NCI-H510A treated with DMSO at 0.1 percent for 48 hours (cell line): Measurements from ENCODE around the gene RASA2.
"Not testable (repeated sequence)": the region's sequence is repeated elsewhere in the genome, so short reads cannot be mapped to it uniquely, and the experiment has no call there.

Source experiments
- DNase-seq: peaks from one replicate; lab custom pipeline; 2025; lab: John Stamatoyannopoulos, UW

RASA2 gene

DNA sequence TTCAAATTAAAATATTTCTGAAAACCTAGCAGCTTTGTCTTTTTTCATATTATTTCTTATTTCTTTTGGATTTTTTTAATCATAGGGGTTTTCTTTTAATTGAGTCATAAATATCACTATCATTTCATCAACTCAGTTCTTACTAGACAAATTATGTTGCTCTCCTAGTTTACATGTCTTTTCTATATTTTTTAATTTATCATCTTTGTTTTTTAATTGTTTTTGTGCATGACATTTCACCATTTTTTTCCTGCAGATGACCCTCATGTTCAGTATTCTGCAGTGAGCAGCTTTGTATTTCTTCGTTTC lies 89.9 kb downstream of the RASA2 start:
- DNase-seq: no peak

DNA sequence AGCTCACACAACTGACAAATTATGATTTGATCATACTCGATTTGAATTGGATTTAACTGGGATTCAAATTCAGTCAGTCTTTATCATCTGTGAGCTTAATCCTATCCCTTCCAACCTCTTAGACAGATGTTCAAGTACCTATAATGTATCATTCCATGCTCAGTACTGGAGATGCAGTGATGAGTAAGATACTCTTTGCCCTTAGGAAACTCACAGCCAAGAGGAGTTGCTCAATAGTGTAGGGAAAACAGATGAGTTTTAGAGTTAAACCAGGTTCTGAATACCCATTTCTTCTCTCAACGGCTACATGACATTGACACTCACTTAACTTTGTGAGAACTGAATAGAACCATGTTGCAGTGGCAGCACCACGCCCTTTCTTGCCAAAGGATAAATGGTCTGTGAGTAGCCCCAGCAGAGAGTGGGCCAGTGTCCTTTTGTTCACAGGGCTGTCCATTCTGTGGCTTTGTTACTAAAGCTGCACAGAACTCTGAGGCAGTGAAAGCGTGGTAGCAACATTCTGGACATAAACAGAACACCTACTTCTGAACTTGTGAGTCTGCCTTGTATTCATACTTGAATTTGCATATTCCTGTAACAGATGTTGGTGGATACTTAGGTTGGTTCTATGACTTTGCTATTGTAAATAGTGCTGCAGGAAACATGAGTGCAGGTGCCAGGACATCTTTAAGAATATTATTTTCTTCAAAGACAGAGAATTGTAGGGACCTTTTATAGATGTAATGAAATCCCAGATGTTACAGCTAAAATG lies 91.6 kb downstream of the RASA2 start:
- no peak for DNase-seq

DNA sequence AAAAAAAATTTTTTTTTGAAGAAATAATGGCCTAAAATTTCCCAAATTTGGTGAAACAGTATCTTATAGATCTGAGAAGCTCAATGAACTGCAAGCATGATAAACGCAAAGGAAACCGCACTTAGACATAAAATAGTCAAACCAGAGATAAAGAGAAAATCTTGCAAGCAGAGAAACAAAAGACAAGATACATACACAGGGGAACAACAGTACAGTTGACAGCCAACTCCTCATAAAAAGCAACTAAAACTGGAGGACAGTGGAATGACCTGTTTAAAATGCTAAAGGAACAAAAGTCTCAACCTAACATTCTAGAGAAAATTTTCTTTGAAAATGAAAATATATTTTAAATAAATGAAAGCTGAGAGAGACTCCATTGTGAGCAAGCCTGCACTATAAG lies 107.5 kb downstream of the RASA2 start:
- no peak for DNase-seq

DNA sequence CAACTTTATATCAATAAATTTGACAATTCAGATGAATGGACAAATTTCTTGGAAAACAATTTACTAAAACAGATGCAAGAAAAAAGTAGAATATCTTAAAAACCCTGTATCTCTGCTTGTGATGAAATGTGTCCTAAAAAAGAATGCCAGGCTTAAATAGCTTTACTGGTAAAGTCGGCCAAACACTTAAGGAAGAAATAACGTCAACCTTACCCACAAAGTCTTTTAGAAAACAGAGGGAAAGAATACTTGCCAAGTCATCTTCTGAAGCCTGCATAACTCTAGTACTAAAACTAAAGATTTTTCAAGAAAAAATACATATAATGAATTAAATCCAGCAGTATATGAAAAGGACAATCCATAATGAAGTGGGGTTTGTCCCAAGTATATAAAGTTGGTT lies 111.1 kb downstream of the RASA2 start:
- no peak for DNase-seq

DNA sequence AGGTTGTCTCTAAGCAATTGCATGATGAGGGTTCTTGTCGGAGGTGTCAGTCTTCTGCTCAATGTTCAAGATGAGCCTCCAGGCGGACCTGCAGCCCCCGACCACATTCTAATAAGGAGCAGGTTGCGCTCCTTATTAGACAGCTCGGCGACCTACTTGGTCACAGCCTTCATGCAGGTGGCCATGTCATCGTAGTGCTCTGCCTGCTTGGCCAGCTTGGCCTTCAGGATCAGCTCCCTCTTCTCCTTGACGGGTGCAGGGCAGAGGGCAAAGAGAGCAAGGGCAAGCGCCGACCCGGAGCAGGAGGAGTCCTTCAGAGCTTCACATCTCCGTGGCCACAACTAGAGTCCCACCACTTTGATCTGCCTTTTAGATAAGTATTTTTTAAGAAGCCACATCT lies 113.5 kb downstream of the RASA2 start:
- no peak for DNase-seq

DNA sequence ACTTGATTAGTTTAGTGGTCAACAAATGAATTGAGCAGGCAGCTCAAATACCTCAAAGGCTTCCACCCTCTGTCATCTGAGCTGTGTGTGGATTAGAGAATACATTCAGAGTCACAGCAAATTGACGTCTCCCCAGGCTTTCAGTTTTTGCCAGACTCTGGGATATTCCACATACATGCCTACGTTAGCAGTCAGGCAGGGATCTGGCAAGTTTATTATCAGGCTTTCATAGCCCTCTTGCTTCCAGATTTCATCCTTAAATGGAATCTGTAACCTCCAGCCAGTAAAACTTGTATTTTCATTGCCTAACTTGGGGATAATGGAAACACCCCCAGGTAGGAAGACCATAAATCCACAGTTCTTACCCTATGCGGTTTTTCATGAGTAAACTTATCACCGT lies 115.9 kb downstream of the RASA2 start:
- no peak for DNase-seq

DNA sequence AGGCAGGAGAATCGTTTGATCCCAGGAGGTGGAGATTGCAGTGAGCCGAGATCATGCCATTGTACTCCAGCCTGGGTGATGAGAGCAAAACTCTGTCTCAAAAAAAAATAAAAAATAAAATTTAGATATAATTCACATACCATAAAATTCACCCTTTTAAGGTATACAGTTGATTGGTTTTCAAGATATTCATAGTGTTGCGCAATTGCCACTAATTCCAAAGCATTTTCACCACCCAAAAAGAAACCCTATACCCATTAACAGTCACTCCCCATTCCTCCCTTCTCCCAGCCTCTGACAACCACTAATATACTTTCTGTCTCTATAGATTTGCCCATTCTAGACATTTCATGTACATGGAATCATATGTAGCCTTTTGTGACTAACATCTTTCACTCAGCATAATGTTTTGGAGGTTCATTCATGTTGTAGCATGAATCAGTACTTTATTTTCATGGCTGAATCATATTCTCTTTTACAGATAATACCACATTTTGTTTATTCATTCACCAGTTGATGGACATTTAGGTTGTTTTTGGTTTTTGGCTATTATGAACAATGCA lies 116.7 kb downstream of the RASA2 start:
- DNase-seq: no peak

DNA sequence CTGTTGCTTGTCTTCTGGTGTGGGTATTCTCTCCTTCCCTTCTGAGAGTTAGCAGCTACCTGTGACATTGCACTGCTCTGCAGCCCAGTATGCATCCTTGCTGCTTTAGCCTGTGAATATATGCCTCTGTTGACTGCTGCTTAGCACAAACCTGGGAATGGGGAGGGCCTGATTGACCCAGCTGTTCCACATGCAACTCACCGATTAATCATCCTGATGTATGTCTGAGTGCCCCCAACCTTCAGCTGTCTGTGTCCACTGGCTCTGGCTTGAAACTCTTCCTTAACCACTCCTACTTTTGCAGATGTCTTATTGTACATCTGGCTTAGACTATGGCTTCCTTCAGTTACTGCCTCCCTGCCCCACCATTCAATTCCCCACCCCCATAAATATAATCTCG lies 119.1 kb downstream of the RASA2 start:
- DNase-seq: no peak

DNA sequence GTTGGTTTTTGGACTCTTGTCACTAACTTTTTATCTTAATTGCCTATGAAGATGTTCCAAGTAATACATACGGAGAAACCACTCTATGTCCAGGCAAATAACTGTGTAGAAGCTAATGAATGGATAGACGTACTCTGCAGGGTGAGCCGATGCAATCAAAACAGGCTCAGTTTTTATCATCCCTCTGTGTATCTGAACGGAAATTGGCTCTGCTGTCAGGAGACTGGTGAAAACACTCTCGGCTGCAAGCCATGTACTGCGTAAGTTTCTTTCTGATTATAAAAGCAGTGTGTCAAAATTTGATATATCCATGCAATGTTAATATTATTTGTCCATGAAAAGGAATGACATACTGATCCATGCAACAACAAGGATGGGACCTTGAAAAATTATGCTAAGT lies 121.6 kb downstream of the RASA2 start:
- no peak for DNase-seq

DNA sequence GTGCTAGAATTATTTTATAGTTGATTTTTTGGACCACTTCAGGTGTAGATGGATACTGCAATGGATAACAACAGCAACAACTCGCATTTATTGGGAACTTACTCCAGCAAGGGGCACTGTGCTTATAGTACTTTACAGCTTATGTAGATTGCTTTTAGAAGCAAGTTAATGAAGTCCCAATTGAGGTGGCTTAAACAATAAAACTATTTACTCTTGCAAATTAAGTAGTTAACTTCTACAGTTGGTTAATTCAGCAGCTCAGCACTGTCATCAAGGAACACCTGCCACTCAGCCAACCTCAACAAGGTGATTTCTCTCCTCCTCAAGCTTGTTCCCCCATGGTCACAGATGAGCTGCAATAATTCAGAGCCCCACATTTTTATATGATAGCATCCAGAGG lies 124.1 kb downstream of the RASA2 start:
- no peak for DNase-seq

DNA sequence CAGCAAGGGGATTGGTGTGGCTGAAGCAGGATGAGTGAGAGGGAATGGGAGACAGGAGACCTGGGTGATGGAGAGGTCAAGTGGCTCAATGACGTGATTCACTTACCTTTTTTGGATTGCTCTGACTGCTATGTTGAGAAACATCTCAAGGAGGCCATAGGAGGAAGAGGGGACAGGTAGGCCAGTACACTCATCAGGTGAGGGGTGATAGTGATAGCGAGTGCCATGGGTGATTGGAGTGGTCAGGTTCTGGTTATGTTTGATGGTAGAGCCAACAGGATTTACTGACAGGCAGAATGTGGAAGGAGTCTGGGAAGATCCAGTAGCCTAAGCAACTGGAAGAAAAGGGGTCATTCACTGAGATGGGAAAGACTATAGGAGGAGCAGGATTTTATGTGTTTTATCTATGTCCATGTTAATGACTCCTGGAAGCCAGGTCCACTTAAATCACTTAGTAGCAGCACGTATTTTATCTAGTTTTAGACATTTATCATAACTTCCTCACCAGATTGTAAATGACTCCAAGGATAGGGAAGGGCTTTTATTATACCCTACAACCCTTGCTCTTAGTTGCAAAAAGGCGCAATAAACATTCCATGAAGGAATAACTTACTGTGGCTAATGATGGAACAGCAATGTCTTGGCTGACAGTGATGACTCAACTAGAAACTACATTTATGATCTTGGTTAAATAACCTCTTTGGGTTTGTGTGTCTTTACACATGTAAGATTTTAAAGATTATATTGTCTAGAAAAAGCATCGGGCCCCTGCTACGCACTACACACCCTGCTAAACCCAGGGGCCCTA lies 131.5 kb downstream of the RASA2 start:
- no peak for DNase-seq

DNA sequence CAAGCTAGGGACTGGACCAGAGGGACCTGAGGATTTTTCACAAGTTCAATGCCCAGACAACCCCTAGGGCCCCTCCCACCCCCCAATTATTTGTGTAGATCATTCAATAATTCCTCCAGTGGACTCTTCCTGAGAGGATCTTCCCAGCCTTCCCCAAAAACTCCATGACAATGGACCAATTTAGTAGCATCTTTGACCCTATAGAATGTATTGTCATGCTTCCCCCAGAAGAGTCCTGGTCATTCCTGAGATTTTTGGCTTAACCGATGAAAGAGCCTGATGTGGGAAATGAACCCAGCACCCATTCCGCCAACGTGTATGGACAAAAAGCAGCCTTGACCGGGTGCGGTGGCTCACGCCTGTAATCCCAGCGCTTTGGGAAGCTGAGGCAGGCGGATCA lies 132.1 kb downstream of the RASA2 start:
- no peak for DNase-seq

DNA sequence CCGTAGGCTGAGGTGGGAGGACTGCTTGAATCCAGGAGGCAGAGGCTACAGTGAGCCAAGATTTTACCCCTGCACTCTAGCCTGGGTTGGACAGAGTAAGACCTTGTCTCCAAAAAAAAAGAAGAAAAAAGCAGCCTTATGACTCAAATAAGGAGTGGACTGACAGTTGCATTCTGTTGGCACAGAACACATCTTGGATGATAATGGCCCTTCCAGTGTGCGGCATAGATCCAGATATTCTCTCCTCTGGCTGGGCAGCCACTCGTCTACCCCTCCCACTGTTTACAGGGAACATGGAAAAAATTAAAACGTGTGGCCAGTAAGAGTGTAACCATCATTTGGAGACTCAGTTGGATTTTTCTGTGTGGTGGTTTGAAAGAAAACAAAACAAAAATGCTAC lies 132.6 kb downstream of the RASA2 start:
- DNase-seq: no peak

DNA sequence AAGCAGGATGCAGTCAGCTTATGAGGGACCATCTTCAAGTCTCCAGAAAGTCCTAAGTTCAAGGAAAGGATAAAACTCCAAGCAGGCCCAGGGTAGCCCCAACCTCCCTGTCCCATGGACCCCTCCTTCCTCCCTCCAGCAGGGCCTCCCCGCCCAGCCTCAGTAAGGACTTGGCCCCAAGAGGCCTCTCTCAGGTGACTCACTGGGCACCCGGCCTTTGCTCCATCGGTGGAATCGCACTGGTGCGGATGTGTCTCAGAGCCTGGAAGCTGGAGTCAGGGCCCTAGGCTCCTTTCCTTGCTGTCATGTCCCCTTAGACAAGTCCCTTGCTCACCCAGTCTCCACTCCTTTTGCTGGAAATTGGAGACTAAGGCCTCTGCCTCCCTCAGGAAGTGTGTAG lies 136.9 kb downstream of the RASA2 start:
- no peak for DNase-seq

DNA sequence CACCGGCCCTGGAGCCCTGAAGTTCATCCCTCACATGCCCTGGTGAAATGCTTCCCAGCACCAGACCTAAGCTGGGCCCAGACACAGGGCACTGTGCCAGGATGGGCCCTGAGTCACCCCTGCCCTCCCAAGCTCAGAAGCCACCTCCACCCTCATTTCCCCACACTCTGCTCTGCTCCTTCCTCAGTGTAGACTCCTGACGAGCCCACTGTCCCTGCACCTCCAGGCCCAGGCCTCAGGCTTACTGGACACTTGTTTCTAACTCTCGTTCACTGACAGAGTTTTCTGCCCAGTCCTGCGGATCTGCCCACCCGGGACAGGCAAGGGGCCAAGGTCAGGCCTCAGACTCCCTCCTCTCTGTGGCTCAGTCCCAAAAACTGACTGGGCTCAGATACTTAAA lies 138.7 kb downstream of the RASA2 start:
- DNase-seq: no peak

DNA sequence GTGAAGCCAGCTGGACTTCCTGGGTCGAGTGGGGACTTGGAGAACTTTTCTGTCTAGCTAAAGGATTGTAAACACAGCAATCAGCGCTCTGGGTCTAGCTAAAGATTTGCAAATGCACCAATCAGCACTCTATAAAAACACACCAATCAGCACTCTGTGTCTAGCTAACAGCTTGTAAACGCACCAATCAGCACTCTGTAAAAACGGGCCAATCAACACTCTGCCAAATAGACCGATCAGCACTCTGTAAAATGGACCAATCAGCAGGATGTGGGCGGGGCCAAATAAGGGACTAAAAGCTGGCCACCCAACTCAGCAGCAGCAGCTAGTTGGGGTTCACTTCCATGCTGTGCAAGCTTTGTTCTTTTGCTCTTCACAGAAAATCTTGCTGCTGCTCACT lies 141.5 kb downstream of the RASA2 start:
- not testable (repeated sequence) for DNase-seq

DNA sequence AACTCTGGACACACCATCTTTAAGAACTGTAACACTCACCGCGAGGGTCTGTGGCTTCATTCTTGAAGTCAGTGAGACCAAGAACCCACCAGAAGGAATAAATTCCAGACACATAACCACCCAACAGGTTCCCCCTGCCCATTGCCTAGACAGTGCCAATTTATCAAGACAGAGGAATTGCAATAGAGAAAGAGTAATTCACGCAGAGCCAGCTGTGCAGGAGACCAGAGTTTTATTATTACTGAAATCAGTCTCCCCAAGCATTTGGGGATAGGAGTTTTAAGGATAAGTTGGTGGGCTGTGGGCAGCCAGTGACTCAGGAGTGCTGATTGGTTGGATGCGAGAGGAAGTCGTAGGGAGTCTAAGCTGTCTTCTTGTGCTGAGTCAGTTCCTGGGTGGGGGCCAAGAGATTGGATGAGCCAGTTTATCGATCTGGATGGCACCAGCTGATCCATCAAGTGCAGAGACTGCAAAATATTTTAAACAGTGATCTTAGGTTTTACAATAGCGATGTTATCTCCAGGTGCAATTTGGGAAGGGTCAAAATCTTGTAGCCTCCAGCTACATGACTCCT lies 142.1 kb downstream of the RASA2 start:
- not testable (repeated sequence) for DNase-seq

DNA sequence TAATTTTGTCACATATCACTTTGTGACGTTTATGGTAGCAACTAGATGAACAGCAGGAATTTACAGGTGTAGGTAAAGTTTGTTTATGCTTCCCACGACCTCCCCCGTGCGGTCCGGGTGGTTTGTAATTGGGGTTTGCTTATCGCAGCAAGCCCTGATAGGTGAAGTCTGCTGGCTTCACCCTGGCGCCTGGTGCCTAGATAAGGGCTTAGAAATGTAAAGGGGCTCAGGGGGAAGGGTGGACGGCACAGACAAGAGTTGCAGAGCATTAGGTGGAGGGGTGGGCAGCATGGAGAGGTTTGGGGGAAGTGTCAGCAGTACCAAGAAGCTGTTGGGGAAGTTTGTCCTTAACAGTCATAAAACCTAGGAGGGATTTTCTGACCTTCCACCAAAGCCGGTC lies 143.1 kb downstream of the RASA2 start:
- DNase-seq: no peak

DNA sequence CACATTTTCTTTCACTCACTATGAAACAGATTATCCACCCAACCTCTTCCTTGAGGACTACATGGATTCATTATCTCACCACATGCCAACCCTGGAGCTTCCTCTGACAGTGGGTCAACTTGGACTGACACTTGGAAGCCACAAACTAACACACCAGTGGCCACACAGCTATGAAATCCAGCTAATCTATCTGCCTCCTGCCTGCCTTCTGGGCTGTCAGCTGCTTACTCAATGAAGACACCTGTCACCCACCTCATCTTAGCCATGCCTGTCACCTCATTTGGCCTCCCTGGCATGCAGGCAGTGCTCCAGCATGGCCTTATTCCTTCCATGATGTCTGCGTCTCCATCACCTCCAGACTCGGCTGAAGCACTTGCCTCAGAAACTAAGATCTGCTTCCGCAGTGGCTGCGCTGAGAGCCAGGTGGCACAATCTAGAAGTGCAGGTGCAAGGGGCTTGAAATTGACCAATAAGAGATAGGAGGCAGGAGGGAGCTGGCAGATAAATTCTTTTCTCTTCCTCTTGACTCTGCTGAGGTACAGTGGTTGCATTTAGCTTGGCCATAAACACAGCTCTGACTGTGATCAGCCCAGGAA lies 146.1 kb downstream of the RASA2 start:
- peak; percentile 35 for DNase-seq

DNA sequence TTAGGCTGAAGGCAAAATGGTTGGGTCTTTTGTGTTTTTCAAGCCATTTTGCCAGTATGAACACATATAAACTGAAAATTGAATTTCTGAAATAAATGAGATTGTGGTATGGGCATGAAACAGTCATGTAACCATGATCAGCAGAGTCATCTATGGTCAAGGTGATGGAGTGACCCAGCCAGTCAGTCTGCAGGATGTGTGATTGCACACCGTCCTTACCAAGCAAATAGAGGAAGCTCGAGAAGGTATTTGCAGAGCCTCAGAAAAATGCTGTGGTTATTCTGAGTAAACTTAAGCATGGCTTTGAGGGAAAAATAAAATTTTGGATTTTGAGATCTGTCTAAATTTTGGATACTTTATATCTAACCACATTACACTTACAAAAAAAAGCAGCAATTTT lies 155.4 kb downstream of the RASA2 start:
- no peak for DNase-seq

DNA sequence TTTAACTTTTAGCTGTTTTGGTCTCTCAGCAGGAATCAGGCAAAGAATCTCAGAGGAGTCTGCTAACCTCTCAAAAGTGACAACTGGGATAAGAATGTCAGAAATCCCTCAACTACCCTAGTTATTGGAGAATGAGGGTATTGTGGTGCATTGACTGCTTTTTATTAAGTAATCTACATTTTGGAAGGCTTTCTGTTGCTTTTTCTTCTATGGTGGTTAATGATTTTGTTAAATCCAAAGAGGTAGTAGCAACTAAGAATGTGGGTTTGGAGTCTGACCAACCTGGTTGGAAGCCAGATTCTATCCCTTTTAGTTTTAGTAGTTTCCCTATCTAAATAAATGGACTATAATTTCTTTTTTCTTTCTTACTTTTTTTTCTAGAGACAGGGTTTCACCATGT lies 156.6 kb downstream of the RASA2 start:
- DNase-seq: no peak

DNA sequence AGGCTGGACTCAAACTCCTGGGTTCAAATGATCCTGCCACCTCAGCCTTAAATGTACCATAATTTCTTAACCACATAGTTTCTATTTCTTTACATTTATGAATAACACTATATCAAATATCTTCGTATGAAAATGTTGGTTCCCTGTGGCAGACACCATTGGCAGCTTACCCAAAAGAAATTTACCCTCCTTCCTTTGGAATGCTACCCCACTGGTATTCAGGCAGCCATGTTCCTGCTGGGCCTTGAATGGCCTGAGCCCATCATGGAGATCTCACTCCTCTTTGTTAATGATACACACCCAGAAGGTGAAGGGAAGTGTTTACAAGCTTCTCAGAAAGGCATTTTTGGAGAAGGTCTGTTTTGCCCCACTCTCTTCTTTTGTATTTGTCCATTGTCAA lies 157.0 kb downstream of the RASA2 start:
- DNase-seq: no peak

DNA sequence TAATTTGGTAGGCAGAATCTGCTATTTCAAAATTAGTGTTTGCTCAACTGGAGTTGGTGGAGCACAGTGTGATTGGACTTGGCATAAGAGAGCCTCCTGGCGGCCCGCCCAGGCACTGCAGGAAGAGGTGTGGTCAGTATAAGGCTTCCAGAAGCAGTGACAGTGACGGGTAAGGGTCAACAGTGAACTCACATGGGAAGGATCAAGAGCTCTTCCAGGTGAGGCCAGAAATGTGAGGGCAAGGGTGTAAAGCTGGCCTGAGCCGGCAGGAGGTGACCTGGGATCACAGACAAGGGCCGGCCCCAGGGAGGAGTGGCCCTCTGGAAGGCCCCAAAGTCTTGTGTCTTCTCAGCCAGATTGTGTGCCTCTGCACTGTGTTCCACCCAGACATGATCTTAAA lies 158.1 kb downstream of the RASA2 start:
- no peak for DNase-seq
